Smooth muscle cell (in vitro differentiated cells): Measurements from ENCODE around the gene RARA. TPM values are rescaled to one million over a fixed set of nuclear protein-coding genes. Genes with fewer than 3 reads are reported as not detected.

Experiments used
- DNase-seq: peaks from one replicate; lab custom pipeline; 2025; ENCODE audit not compliant: unreplicated experiment; lab: John Stamatoyannopoulos, UW
- H2AFZ ChIP-seq: fragments of 200-600 bp; sonication (generic); 2 replicates; pipeline ENCODE4 v1.6.0; 2016; ENCODE audit warnings: antibody characterized with exemption, low read depth, mild to moderate bottlenecking
- H3F3A ChIP-seq: fragments of 200-600 bp; sonication (generic); 2 replicates; pipeline ENCODE4 v1.6.0; 2017; ENCODE audit warnings: antibody characterized with exemption, low read depth
- H3K27ac ChIP-seq: fragments of 200-600 bp; sonication (generic); 2 replicates; pipeline ENCODE4 v1.5.1; 2016; ENCODE audit warnings: low read depth, mild to moderate bottlenecking
- H3K27me3 ChIP-seq: fragments of 200-600 bp; sonication (generic); 2 replicates; pipeline ENCODE4 v1.6.1; 2016; ENCODE audit warnings: low read depth, mild to moderate bottlenecking
- H3K36me3 ChIP-seq: fragments of 200-600 bp; sonication (generic); 2 replicates; pipeline ENCODE4 v1.5.1; 2016; ENCODE audit warnings: low read depth
- H3K4me1 ChIP-seq: fragments of 200-600 bp; sonication (generic); 2 replicates; pipeline ENCODE4 v1.5.1; 2016; ENCODE audit warnings: low read depth
- H3K4me2 ChIP-seq: fragments of 200-600 bp; sonication (generic); 2 replicates; pipeline ENCODE4 v1.6.0; 2016; ENCODE audit warnings: mild to moderate bottlenecking
- H3K4me3 ChIP-seq: fragments of 200-600 bp; sonication (generic); 2 replicates; pipeline ENCODE4 v1.5.1; 2016; ENCODE audit warnings: mild to moderate bottlenecking
- H3K79me2 ChIP-seq: fragments of 200-600 bp; sonication (generic); 2 replicates; pipeline ENCODE4 v1.6.0; 2016; ENCODE audit warnings: low read depth, mild to moderate bottlenecking
- H3K9ac ChIP-seq: fragments of 200-600 bp; sonication (generic); 2 replicates; pipeline ENCODE4 v1.6.0; 2016; ENCODE audit warnings: low read depth
- H3K9me3 ChIP-seq: fragments of 200-600 bp; sonication (generic); replicated peaks from 2 replicates; pipeline ENCODE4 v1.5.1; 2016; ENCODE audit warnings: low read depth
- H4K20me1 ChIP-seq: fragments of 200-600 bp; sonication (generic); 2 replicates; pipeline ENCODE4 v1.6.0; 2016; ENCODE audit warnings: low read depth
- WGBS: methylation state at CpG from one replicate; pipeline ENCODE4 v1.1.7; 2016; ENCODE audit warnings: low lambda C conversion rate; 5-methylcytosine and 5-hydroxymethylcytosine counted together
- polyA plus RNA-seq: library from polyadenylated mRNA; unstranded; fragments of >200 nt; fragmentation: Nextera tagmentation; extraction: Ambion mirVana; gene quantifications from 2 replicates; pipeline ENCODE4 v1.2.1, GENCODE V29; 2016
- total RNA-seq: library from RNA; depleted of rRNA; stranded (reverse); fragments of >200 nt; gene quantifications from 2 replicates; pipeline ENCODE4 v1.2.3, GENCODE V29; 2014
- TF ChIP-seq, protein P1 (sequence below): fragments of 200-600 bp; sonication (generic); IDR thresholded peaks from 2 replicates; pipeline ENCODE4 v1.5.1; 2017; ENCODE audit warnings: borderline replicate concordance, mild to moderate bottlenecking, antibody characterized with exemption; ENCODE audit not compliant: insufficient read depth, poor library complexity, severe bottlenecking

Gene RARA
- total and polyA plus RNA-seq, 2 experiments from 2014 or later: 22.1 to 22.5 TPM

DNA sequence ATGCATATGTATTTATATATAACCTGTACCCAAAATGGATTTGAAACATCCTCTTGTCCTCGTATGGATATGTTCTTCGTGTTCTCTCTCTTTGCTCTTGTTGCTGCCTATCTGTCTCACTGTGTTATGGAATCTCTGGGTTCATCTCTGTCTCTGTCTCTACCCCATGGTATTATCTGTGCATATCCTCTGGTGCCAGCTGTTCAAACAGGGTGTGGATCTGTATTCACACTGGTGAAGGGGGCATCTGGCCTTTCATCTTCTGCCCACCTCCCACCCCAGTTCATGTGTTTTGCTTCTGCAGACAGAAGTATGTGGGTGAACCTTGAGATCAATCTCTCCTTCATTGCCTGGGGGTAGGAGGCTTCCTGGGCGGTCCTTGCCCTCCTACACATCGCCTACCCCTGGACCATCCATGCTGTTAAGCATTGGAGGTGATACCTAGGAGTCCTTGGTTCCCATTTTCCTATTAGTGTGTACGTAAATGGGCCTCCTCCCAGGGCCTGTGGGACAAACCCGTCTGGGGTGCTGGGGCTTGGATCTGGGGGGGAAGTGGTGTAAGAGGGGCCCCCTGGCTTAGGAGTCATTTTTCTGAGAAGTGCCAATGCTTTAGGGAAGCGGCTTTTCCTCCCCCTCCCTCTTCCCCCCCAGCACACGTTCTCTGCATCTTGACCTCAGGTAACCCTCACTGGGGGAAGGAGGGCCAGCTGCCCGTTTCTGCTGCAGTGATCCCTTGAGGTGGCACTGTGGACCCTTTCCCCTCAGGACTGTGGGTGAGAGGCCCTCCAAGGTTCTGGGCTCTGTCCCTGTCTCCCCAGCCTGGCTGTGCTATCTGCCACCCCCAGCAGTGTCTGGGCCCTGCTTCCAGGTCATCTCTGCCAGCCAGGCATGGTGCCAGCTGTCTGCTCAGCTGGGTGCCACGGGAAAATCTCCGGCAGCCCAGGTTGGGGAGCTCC is 21.1 kb downstream of the RARA start:
- Histone ChIP-seq H3K9me3 (no peaks in the 10 kb centered on the region), H3K4me2 (no peak overlapping the region), H3K4me1 (peaks cover 9% of the 10 kb centered on the region), H3K36me3 (no peaks in the 10 kb centered on the region), H3K9ac (no peak overlapping the region), H3K27me3 (no peaks in the 10 kb centered on the region), H3K79me2 (peaks cover 56% of the 10 kb centered on the region), H4K20me1 (peaks cover 92% of the 10 kb centered on the region), H3K4me3 (no peak overlapping the region), H2AFZ (no peak overlapping the region), H3F3A (no peaks in the 10 kb centered on the region), H3K27ac (no peak overlapping the region)
- DNase-seq: no peak
- 83% methylated on average over 11 of the region's 11 CpGs for WGBS
- TF ChIP-seq, protein P1, sequence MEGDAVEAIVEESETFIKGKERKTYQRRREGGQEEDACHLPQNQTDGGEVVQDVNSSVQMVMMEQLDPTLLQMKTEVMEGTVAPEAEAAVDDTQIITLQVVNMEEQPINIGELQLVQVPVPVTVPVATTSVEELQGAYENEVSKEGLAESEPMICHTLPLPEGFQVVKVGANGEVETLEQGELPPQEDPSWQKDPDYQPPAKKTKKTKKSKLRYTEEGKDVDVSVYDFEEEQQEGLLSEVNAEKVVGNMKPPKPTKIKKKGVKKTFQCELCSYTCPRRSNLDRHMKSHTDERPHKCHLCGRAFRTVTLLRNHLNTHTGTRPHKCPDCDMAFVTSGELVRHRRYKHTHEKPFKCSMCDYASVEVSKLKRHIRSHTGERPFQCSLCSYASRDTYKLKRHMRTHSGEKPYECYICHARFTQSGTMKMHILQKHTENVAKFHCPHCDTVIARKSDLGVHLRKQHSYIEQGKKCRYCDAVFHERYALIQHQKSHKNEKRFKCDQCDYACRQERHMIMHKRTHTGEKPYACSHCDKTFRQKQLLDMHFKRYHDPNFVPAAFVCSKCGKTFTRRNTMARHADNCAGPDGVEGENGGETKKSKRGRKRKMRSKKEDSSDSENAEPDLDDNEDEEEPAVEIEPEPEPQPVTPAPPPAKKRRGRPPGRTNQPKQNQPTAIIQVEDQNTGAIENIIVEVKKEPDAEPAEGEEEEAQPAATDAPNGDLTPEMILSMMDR: no peak

DNA sequence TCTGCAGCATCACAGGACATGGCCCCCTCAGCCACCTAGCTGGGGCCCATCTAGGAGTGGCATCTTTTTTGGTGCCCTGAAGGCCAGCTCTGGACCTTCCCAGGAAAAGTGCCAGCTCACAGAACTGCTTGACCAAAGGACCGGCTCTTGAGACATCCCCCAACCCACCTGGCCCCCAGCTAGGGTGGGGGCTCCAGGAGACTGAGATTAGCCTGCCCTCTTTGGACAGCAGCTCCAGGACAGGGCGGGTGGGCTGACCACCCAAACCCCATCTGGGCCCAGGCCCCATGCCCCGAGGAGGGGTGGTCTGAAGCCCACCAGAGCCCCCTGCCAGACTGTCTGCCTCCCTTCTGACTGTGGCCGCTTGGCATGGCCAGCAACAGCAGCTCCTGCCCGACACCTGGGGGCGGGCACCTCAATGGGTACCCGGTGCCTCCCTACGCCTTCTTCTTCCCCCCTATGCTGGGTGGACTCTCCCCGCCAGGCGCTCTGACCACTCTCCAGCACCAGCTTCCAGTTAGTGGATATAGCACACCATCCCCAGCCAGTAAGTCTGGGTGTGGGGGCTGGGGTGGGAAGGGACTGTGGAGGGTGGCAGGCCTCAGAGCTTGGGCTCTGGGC is 22.0 kb downstream of the RARA start:
- TF ChIP-seq, protein P1: no peak
- Histone ChIP-seq H2AFZ (no peak overlapping the region), H3K27ac (no peak overlapping the region), H3K4me3 (no peak overlapping the region), H3K9ac (no peak overlapping the region), H4K20me1 (peaks cover 93% of the 10 kb centered on the region), H3K36me3 (no peaks in the 10 kb centered on the region), H3K9me3 (no peaks in the 10 kb centered on the region), H3F3A (no peaks in the 10 kb centered on the region), H3K27me3 (no peaks in the 10 kb centered on the region), H3K4me2 (no peak overlapping the region), H3K4me1 (peaks cover 9% of the 10 kb centered on the region), H3K79me2 (peaks cover 54% of the 10 kb centered on the region)
- DNase-seq: no peak
- 96% methylated on average over 10 of the region's 10 CpGs for WGBS

DNA sequence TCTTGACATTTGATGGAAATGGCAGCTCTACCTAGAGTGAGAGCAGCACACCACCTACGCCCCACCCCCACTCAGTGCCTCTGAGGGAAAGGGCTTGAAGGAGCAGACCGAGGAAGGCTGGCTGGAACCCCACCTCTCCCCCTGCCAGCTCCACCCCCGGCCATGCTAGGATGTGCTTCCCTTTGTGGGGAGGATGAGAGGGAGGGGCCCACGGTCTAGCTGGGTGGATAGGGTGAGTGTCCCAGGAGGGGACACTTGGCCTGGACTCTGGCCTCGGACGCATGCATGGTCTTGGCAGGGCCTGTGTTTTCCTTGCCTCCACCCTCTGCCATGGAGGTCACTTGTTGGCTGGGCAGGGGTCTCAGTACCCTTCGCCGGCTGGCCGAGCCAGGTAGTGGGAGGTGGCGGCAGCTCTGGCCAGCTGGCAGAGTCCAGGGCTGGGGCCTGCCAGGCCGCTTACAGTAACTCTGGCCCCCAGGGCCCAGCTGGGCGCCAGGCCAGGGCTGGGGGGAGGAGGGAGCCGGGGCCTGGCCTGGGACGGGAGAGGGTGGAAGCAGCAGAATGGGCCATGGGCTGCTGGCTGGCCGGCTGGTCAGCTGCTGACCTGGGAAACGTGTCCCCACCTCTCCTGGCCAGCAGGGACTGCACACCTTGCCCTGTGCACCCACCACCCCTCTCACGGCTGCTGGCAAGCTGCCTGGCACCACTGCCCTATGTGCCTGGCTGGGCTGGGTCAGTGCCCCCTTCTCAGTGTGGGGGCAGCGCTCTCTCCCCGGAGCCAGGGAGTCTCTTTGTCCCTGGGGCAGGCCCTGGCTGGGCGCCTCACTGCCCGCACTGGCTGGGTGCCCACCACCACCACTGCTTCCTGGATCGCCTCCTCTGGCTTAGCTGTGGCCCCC is 23.0 kb downstream of the RARA start:
- no peak overlapping the region for H3K4me3 ChIP-seq
- no peaks in the 10 kb centered on the region for H3K9me3 ChIP-seq
- H3F3A ChIP-seq: no peaks in the 10 kb centered on the region
- H2AFZ ChIP-seq: no peak overlapping the region
- peaks cover 9% of the 10 kb centered on the region for H3K4me1 ChIP-seq
- TF ChIP-seq, protein P1: no peak
- H3K9ac ChIP-seq: no peak overlapping the region
- no peak overlapping the region for H3K27ac ChIP-seq
- no peak for DNase-seq
- H4K20me1 ChIP-seq: peaks cover 93% of the 10 kb centered on the region
- 90% methylated on average over 21 of the region's 22 CpGs for WGBS
- peaks cover 46% of the 10 kb centered on the region for H3K79me2 ChIP-seq
- no peak overlapping the region for H3K4me2 ChIP-seq
- no peaks in the 10 kb centered on the region for H3K27me3 ChIP-seq
- H3K36me3 ChIP-seq: no peaks in the 10 kb centered on the region
